GM10248 (cell line): ENCODE results near the gene IPO11.

Experiments
- CTCF ChIA-PET: fragments of 300-600 bp; sonication (Branson Sonifier 250); formaldehyde crosslinking; extraction: SDS; loops from one replicate; lab custom pipeline; 2021; ENCODE audit warnings: antibody characterized with exemption; lab: Yijun Ruan, JAX
- POLR2A ChIA-PET: fragments of 350-650 bp; sonication (Branson Sonifier 250); formaldehyde crosslinking; extraction: SDS; loops from one replicate; lab custom pipeline; 2020; ENCODE audit warnings: antibody characterized with exemption; lab: Yijun Ruan, JAX
- DNase-seq: peaks from one replicate; pipeline ENCODE4 v3.0.0; 2012; ENCODE audit errors: extremely low spot score
- TF ChIP-seq, protein P1 (sequence below): IDR thresholded peaks from 2 replicates; pipeline ENCODE4 v1.5.1; 2012; ENCODE audit warnings: mild to moderate bottlenecking, low read depth; ENCODE audit errors: extremely low read depth, missing control alignments, control extremely low read depth

The IPO11 gene

DNA sequence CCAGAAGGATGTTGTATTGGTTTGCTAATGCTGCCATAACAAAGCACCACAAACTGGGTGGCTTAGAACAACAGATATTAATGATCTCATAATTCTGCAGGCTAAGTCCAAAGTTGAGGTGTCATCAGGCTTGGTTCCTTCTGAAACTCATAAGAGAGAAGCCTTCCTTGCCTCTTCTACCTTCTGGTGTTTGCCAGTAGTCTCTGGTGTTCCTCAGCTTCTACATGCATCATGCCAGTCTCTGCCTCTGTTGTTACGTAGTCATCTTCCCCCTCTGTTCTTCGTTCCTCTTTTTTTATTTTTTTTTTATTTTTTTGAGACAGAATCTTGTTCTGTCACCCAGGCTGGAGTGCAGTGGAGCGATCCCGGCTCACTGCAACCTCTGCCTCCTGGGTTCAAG is 227.9 kb downstream of the IPO11 start:
- TF ChIP-seq, protein P1, sequence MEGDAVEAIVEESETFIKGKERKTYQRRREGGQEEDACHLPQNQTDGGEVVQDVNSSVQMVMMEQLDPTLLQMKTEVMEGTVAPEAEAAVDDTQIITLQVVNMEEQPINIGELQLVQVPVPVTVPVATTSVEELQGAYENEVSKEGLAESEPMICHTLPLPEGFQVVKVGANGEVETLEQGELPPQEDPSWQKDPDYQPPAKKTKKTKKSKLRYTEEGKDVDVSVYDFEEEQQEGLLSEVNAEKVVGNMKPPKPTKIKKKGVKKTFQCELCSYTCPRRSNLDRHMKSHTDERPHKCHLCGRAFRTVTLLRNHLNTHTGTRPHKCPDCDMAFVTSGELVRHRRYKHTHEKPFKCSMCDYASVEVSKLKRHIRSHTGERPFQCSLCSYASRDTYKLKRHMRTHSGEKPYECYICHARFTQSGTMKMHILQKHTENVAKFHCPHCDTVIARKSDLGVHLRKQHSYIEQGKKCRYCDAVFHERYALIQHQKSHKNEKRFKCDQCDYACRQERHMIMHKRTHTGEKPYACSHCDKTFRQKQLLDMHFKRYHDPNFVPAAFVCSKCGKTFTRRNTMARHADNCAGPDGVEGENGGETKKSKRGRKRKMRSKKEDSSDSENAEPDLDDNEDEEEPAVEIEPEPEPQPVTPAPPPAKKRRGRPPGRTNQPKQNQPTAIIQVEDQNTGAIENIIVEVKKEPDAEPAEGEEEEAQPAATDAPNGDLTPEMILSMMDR: no peak
- POLR2A ChIA-PET: no interaction called here
- no peak for DNase-seq
- CTCF ChIA-PET: interaction anchor here (1.2 kb wide), 1 partner anchor 12 kb away, joined by 3 read pairs; no protein-coding TSS in a partner anchor

DNA sequence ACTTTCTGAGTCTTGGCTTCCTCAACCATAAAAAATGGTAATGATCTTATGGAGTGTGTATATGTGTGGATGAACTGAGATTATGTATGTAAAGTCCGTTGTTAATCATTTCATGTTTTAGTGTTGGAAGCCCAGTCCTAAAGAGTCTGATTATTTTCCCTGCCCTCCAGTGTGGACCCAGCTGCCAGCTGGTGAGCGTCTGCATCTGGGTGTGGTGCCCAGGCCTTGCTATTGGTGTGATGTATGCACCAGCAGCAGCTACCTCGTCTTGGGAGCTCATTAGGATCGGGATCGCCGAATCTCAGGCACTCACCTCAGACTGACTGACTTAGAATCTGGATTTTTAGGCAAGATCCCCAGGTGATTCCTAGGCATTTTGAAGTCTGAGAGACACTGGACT is 229.9 kb downstream of the IPO11 start:
- ChIA-PET POLR2A (no interaction called here), CTCF (interaction anchor here (1.3 kb wide), 1 partner anchor 10 kb away, joined by 5 read pairs; no protein-coding TSS in a partner anchor)
- no peak for DNase-seq
- TF ChIP-seq, protein P1: no peak

DNA sequence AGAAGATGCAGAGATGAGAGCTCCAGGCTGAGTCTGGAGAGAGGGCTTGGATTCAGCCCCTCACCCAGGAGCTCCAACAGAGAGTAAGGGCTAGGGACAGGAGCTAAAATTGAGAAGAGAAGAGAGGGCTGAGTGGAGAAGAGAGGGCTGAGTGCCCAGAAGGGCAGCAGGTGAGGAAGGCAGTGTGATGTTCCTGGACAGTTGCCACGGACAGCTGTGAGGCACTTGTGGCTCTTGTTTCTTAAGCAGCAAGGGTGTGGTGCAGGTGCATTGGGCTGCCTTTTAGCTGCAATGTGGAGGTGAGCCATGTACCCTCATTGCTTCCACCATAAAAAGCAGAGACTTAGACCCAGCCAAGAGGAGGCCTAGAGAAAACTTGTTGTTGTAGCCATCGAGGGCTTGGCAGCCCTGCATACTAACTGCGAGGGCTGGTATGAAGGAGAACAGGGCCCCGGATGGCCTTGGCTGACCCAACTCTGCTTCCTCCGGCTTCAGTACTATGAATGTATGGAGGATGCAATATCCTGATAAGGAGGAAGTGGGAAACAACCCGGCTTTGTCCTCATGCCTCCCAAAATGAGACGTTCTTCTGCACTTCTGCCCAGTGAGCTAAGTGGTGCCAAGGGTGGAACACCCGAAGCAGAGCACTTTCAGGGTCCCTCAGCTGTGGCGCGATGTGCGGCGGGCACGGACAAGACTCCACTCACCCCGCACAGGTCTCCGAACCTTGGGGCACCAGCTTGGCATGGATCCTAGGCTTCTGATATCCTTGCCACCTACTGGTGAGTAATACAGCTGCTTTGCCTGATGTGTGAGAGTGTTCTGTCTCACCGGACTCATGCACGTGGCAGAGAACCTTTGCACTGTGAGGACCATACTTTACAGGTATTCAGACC is 231.2 kb downstream of the IPO11 start:
- POLR2A ChIA-PET: no interaction called here
- CTCF ChIA-PET: interaction anchor here (0.6 to 1.3 kb wide), 2 partner anchors 12 kb away, joined by 3 to 5 read pairs; no protein-coding TSS in a partner anchor

DNA sequence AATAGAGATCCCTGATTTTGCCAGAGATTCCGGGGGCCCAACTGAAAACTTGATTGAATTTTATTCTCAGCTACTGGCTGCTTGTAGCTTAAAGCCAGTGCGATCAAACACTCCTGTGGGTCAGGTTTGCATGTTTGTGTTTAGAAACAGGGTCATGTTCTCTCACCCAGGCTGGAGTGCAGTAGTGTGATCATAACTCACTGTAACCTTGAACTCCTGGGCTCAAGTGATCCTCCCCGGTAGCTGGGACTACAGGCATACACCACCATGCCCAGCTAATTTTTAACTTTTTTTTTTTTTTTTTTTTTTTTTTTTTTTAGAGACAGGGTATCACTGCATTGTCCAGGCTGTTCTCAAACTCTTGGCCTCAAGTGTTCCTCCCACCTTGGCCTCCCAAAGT is 232.7 kb downstream of the IPO11 start:
- TF ChIP-seq, protein P1: no peak
- ChIA-PET POLR2A (no interaction called here), CTCF (interaction anchor here (1.2 kb wide), 1 partner anchor 8 kb away, joined by 4 read pairs; no protein-coding TSS in a partner anchor)
- no peak for DNase-seq

More for the DNA sequence above, 231.2 kb downstream of the IPO11 start:
- TF ChIP-seq, protein P1: no peak
- no peak for DNase-seq

DNA sequence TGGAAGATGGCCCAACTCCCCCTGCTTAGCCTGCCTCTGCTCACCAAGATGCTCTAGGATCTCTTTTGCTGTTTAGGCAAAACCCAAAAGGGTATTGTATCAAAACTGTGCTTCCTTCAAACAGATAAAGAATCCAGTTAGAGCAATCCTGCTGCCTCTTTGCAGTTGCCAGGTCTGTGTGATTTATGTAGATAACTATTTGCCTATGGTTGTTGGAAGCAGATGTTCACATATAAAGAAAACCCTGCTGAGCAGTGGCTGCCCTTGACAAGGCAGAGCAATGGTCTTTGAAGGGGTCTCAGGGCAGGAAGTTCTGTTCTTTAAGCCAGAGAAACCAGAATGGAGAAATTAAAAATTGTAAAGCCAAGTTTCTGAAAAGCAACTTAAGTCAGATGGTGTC is 234.7 kb downstream of the IPO11 start:
- POLR2A ChIA-PET: no interaction called here
- CTCF ChIA-PET: no interaction called here
- DNase-seq: no peak
- TF ChIP-seq, protein P1: no peak

DNA sequence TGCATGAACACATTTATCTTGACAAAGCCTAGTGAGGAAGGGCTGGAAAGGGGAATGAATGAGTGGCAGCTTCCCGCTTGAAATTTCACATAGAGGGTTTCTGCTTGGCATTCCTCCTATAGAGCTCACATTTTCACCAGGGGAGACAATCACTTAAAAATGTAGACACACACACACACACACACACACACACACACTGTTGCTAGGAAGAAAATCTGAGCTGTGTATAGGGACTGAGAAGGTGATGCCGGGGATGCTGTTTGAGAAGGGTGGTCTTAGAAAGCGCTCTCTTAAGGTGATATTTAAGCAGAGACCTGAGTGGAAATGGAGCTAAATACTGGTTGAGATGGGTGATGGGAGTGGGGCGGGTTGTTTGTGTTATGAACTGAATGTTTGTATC is 236.5 kb downstream of the IPO11 start:
- CTCF ChIA-PET: no interaction called here
- no peak for DNase-seq
- POLR2A ChIA-PET: no interaction called here
- TF ChIP-seq, protein P1: no peak
